GM21390 (cell line): ENCODE data around the gene SUN5.
"Not testable (repeated sequence)": the region's sequence is repeated elsewhere in the genome, so short reads cannot be mapped to it uniquely, and the experiment has no call there.

Experiments
- ATAC-seq: cut with Tn5 transposase; IDR thresholded peaks from one replicate; pipeline ENCODE4 v1.9.1; 2021; ENCODE audit not compliant: unreplicated experiment

SUN5 gene

GRCh38 chr20:32978009-32978335 lies 26.3 kb downstream of the SUN5 start:
- no peak for ATAC-seq

- no peak for ATAC-seq
These were observed 26.8 kb downstream of the SUN5 start for GRCh38 chr20:32977281-32978008.

GRCh38 chr20:32976746-32977145 lies 27.5 kb downstream of the SUN5 start:
- ATAC-seq = no peak

- ATAC-seq = no peak
These were observed 28.2 kb downstream of the SUN5 start for GRCh38 chr20:32975698-32976674.

- not testable (repeated sequence) for ATAC-seq
These were observed 29.1 kb downstream of the SUN5 start for GRCh38 chr20:32975121-32975520.

- not testable (repeated sequence) for ATAC-seq
These were observed 29.8 kb downstream of the SUN5 start for GRCh38 chr20:32974204-32975064.

- no peak for ATAC-seq
These were observed 31.0 kb downstream of the SUN5 start for GRCh38 chr20:32973077-32973717.

- peak; percentile 78 for ATAC-seq
These were observed 31.8 kb downstream of the SUN5 start for GRCh38 chr20:32972181-32973076.

- peak; percentile 20 for ATAC-seq
These were observed 32.5 kb downstream of the SUN5 start for GRCh38 chr20:32971703-32972161.

- no peak for ATAC-seq
These were observed 33.3 kb downstream of the SUN5 start for GRCh38 chr20:32970973-32971300.

GRCh38 chr20:32970115-32970972 lies 33.9 kb downstream of the SUN5 start:
- no peak for ATAC-seq

- no peak for ATAC-seq
These were observed 34.7 kb downstream of the SUN5 start for GRCh38 chr20:32969356-32970114.

GRCh38 chr20:32968478-32969241 lies 35.6 kb downstream of the SUN5 start:
- ATAC-seq = no peak

GRCh38 chr20:32967961-32968457 lies 36.2 kb downstream of the SUN5 start:
- no peak for ATAC-seq

- ATAC-seq = no peak
These were observed 37.1 kb downstream of the SUN5 start for GRCh38 chr20:32966881-32967781.

- no peak for ATAC-seq
These were observed 37.9 kb downstream of the SUN5 start for GRCh38 chr20:32966382-32966781.
